Stimulated activated CD4-positive, alpha-beta T cell treated with anti-CD3 and anti-CD28 coated beads, Interleukin-1b, Interleukin-23, amount 100 ng/mL, for 1 hour (primary cell): ENCODE measurements around the gene RNASE12.
"Not testable (repeated sequence)": the region's sequence is repeated elsewhere in the genome, so short reads cannot be mapped to it uniquely, and the experiment has no call there.

Experiments used
- DNase-seq, 2 donors: peaks; one replicate each; pipeline ENCODE4 v3.0.0-alpha.2; 2020; ENCODE audit warnings: low read depth in 2 of 2

Gene RNASE12

GRCh38 chr14:20583142-20583541 is 8.0 kb downstream of the RNASE12 start:
- no peak for DNase-seq

GRCh38 chr14:20580242-20580641 is 10.9 kb downstream of the RNASE12 start:
- DNase-seq, result no peak

GRCh38 chr14:20578784-20579502 is 12.2 kb downstream of the RNASE12 start:
- DNase-seq, result no peak

GRCh38 chr14:20578325-20578724 is 12.9 kb downstream of the RNASE12 start:
- DNase-seq, result no peak

- DNase-seq, result not testable (repeated sequence)
Measured at GRCh38 chr14:20572382-20572990, 18.7 kb downstream of the RNASE12 start.

DNA sequence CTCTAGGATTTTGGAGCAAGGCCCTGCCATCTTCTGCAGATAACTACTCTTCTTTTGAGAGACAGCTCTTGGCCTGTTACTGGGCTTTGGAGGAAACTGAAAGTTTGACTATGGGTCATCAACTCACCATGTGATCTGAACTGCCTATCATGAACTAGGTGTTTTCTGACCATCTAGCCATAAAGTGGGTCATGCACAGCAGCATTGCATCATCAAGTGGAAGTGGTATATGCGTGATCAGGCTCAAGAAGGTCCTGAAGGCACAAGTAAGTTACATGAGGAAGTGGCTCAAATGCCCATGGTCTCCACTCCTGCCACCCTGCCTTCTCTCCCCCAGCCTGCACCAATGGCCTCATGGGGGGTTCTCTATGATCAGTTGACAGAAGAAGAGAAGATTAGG is 20.5 kb downstream of the RNASE12 start:
- DNase-seq, result not testable (repeated sequence)

DNA sequence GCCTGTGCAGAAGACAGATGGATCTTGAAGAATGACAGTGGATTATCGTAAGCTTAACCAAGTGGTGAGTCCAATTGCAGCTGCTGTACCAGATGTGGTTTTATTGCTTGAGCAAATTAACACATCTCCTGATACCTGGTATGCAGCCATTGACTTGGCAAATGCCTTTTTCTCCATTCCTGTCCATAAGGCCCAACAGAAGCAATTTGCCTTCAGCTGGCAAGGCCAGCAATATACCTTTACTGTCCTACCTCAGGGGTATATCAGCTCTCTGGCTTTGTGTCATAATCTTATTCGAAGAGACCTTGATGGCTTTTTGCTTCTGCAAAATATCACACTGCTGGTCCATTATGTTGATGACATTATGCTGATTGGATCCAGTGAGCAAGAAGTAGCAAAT is 21.3 kb downstream of the RNASE12 start:
- not testable (repeated sequence) for DNase-seq

- no peak for DNase-seq
Measured at GRCh38 chr14:20569066-20569465, 22.1 kb downstream of the RNASE12 start.

DNA sequence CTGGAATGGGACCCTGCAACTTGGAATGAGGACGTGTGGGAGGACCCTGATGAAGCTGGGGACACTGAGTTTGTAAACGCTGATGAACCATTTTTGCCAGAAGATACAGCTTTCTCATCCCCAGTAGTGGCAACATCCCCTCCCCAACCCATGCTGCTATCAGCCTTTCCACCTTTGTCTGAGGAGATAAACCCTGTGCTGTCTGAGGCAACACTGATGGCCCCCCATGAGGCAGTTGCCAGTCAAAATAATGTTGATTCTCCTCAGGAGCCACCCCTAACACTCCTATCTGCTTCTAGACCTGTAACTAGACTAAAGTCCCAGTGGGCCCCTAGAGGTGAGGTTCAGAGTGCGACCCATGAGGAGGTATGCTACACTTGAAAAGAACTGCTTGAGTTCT is 22.8 kb downstream of the RNASE12 start:
- no peak for DNase-seq

- not testable (repeated sequence) for DNase-seq
Measured at GRCh38 chr14:20567199-20567598, 24.0 kb downstream of the RNASE12 start.

- no peak for DNase-seq
Measured at GRCh38 chr14:20564501-20564997, 26.6 kb downstream of the RNASE12 start.

- DNase-seq, result no peak
Measured at GRCh38 chr14:20563971-20564370, 27.2 kb downstream of the RNASE12 start.

- DNase-seq, result no peak
Measured at GRCh38 chr14:20560961-20561360, 30.2 kb downstream of the RNASE12 start, which contains the start of gene RNASE9. RNASE9 (minus strand) TSS chr14:20561047.

GRCh38 chr14:20559461-20559904 is 31.7 kb downstream of the RNASE12 start:
- no peak for DNase-seq

- no peak for DNase-seq
Measured at GRCh38 chr14:20557212-20557542, 34.0 kb downstream of the RNASE12 start.

- DNase-seq, result no peak
Measured at GRCh38 chr14:20556500-20557211, 34.5 kb downstream of the RNASE12 start.

- no peak for DNase-seq
Measured at GRCh38 chr14:20555845-20556244, 35.3 kb downstream of the RNASE12 start.

DNA sequence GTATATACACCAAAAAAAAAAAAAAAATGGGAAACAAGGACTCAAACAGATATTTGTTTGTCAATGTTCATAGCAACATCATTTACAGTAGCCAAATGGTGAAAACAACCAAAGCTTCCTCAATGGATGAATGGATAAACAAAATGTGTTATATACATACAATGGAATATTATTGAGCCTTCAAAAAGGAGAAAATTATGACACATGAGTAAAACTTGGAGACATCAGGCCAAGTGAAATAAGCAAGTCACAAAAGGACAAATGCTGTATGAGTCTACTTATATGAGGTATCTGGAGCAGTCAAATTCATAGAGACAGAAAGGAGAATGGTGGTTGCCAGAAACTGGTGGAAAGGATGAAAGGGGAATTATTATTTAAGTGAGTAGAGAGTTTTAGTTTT is 38.2 kb downstream of the RNASE12 start:
- DNase-seq, result no peak

DNA sequence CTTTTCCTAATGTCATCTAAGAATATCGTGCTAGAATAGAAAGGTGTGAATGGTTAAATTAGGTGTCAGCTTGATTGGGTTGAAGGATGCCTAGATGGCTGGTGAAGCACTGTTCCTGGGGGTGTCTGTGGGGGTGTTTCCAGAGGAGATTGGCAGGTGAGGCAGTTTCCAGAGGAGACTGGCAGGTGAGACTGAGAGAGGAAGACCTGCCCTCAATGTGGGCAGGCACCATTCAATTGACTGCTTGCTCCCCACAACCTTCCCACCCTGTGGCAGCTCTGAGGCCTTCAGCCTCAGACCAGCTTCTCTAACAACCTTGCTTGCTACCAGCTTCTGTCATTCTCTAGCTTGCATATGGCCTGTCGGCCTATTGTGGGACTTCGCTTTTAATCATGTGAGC is 39.6 kb downstream of the RNASE12 start:
- DNase-seq, result no peak

GRCh38 chr14:20550926-20551325 is 40.2 kb downstream of the RNASE12 start:
- no peak for DNase-seq

DNA sequence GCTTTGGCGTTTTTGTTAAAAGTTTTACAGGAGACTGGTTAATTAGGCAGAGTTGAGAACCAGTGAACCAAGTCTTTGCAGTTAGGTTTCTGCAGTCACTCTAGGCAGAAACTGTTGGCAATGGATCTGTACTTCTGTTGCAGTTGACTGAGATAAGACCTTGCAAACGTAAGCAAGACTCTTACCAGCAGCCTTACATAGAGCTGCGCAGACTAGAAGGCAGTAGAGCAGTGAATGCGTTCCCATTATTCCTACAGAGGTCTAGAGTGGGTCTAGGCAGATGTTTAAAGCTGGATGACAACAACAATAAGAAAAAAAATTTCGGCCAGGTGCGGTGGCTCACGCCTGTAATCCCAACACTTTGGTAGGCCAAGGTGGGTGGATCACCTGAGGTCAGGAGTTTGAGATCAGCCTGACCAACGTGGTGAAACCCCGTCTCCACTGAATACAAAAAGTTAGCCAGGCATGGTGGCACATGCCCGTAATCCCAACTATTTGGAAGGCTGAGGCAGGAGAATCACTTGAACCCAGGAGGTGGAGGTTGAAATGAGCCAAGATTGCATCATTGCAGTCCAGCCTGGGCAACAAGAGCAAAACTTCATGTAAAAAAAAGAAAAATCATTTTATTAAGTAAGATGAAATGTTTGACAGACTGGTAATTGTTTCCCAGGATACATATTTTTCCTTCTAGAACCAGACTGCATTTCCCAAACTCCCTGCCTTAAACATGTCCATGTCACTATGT is 42.6 kb downstream of the RNASE12 start:
- DNase-seq, result no peak

DNA sequence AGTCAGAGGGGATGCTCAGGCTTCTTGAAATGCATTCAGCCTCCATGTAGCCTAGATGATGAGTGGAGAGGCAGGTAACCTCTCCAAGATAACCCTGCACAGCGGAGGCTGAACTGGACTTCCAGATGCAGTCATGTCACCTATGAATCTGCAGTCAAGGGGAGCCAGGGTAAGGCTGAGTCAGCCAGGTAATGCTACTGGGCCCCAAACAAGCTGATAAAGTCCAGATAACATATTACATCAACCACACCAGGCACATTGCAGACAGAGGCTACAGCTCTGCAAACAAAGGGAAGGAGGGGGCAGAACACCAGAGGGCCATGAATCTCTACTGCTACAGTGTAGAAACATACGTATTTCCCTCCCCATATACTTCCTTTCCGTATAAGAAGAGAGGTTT is 44.3 kb downstream of the RNASE12 start:
- DNase-seq, result no peak
